Natural killer cell (primary cell): Measurements from ENCODE around the gene SLCO4C1. TPM values are rescaled to one million over a fixed set of nuclear protein-coding genes. Genes with fewer than 3 reads are reported as not detected.

ENCODE experiments used
- ATAC-seq, 3 donors: fragments of 150-1000 bp in 2 of 3; fragments of 200-7000 bp in 1 of 3; cut with Tn5 transposase; 1 replicate in 1 of 3; 2 replicates in 2 of 3; pipeline ENCODE4 v1.10.0; 2021; ENCODE audit warnings: mild to moderate bottlenecking in 2 of 3, moderate library complexity in 2 of 3
- DNase-seq, 2 donors: peaks; one replicate each; pipeline versions ENCODE4 v3.0.0 to v3.0.0-alpha.2; 2013 to 2021; ENCODE audit warnings: mixed read lengths in 1 of 2
- H3K27ac ChIP-seq: one replicate; pipeline ENCODE4 v1.5.1; 2013; ENCODE audit warnings: mild to moderate bottlenecking, low read length
- H3K27me3 ChIP-seq: one replicate; pipeline ENCODE4 v1.6.1; 2013; ENCODE audit warnings: low read length; ENCODE audit not compliant: control insufficient read depth, insufficient read depth
- H3K36me3 ChIP-seq: one replicate; pipeline ENCODE4 v1.6.1; 2013; ENCODE audit warnings: low read length; ENCODE audit not compliant: control insufficient read depth, insufficient read depth
- H3K4me1 ChIP-seq: one replicate; pipeline ENCODE4 v1.6.1; 2013; ENCODE audit warnings: low read length; ENCODE audit not compliant: control insufficient read depth, insufficient read depth
- H3K4me3 ChIP-seq: one replicate; pipeline ENCODE4 v1.5.1; 2013; ENCODE audit warnings: low read length
- H3K9me3 ChIP-seq: one replicate; pipeline ENCODE4 v1.6.1; 2013; ENCODE audit warnings: low read length; ENCODE audit not compliant: control insufficient read depth, insufficient read depth
- H3K27ac Mint-ChIP-seq, 2 donors: one replicate each; pipeline ENCODE4 v1.8.0; 2022; ENCODE audit warnings: mild to moderate bottlenecking in 2 of 2, mixed read lengths in 2 of 2, moderate library complexity in 1 of 2
- H3K27me3 Mint-ChIP-seq, 2 donors: one replicate each; pipeline ENCODE4 v1.8.0; 2022; ENCODE audit warnings: low read depth in 2 of 2, mixed read lengths in 2 of 2
- H3K36me3 Mint-ChIP-seq: one replicate; pipeline ENCODE4 v1.8.0; 2022; ENCODE audit warnings: mixed read lengths
- H3K4me1 Mint-ChIP-seq, 2 donors: one replicate each; pipeline ENCODE4 v1.8.0; 2022; ENCODE audit warnings: mixed read lengths in 2 of 2
- H3K4me3 Mint-ChIP-seq: one replicate; pipeline ENCODE4 v1.8.0; 2022; ENCODE audit warnings: mild to moderate bottlenecking, moderate library complexity, mixed read lengths
- H3K9me3 Mint-ChIP-seq, 2 donors: one replicate each; pipeline ENCODE4 v1.8.0; 2022; ENCODE audit warnings: mixed read lengths in 2 of 2
- CTCF ChIP-seq: fragments of 200-600 bp; IDR thresholded peaks from one replicate; pipeline ENCODE4 v1.8.0; 2022; ENCODE audit warnings: antibody characterized with exemption
- WGBS: methylation state at CpG from one replicate; pipeline ENCODE4 v1.1.7; 2013; ENCODE audit warnings: missing lambda C conversion rate; ENCODE audit not compliant: insufficient coverage; 5-methylcytosine and 5-hydroxymethylcytosine counted together
- intact Hi-C: fragments of 100-400 bp; cut with micrococcal nuclease; formaldehyde crosslinking; loops from one replicate; pipeline ENCODE4 v1.14.2; 2022
- total RNA-seq, 4 donors: library from RNA; stranded (reverse); fragments of 120-200 nt in 1 of 4; gene quantifications; one replicate each; pipeline versions ENCODE4 v1.2.3 to v1.2.4, GENCODE V29; 2013 to 2022

SLCO4C1 gene
- total RNA-seq, 3 donors from 2014 or later (not counting 1 experiment from before 2014, with no cell fraction given) = 30.9 to 44.7 (median 31.2) TPM

DNA sequence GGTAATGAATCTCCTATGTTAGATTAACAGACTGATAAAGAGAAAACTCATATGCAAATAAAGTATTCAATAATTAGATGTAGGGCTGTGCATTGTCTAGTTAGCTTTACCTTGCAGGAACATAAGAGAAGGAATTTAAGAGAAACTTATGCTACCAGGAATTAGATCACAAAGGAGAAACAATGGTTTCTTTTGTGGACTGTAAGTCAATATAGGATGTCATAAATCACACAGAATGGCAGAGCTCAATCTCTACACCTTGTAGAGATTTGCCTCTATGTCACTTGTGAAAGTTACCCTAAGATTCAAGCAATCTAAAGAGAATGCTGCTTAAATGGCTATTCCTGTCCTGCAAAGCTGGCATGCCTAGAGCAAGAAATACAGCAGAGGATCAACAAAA is 26.0 kb downstream of the SLCO4C1 start:
- H3K9me3 ChIP-seq = no peaks in the 10 kb centered on the region
- ATAC-seq = no peak
- intact Hi-C loops = no loop called here

DNA sequence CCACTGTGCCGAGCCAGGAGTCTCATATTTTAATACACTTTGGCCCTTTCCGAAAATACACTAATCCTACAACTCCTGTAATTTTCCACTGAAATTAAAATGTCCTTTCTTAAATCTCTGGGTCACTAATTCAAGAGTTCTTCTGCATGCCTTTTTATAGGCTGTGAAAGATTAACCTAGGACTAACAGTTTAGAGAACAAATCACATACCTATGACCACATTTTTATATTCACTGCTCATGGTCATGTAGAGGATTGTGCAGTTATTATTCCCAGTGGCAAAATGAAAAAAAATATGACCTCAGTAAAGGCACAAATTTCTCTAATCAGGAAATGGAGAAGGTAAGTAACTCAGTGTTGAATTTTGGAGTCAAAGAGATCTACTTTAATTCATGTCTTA is 33.4 kb downstream of the SLCO4C1 start:
- no peak overlapping the region for H3K4me3 Mint-ChIP-seq
- TF ChIP-seq CTCF = no peak
- no peaks in the 10 kb centered on the region for H3K4me1 ChIP-seq
- ATAC-seq (no peak), DNase-seq (no peak)
- WGBS = 91% methylated on average over 2 of the region's 2 CpGs
- H3K4me1 Mint-ChIP-seq = peaks cover 33 to 42% of the 10 kb centered on the region in 2 donors
- peaks cover 20% of the 10 kb centered on the region for H3K36me3 Mint-ChIP-seq
- H3K36me3 ChIP-seq = peaks cover 16% of the 10 kb centered on the region
- H3K27me3 Mint-ChIP-seq = no peaks in the 10 kb centered on the region
- peak overlapping the region; percentile 65 to 75 for H3K27ac Mint-ChIP-seq
- H3K27ac ChIP-seq = no peak overlapping the region
- H3K9me3 Mint-ChIP-seq = peaks cover 0 to 3% of the 10 kb centered on the region in 2 donors
- H3K4me3 ChIP-seq = no peak overlapping the region
- no peaks in the 10 kb centered on the region for H3K9me3 ChIP-seq
- intact Hi-C loops = no loop called here
- no peaks in the 10 kb centered on the region for H3K27me3 ChIP-seq

More for the DNA sequence above, 26.0 kb downstream of the SLCO4C1 start:
- H3K4me1 Mint-ChIP-seq = peaks cover 52 to 70% of the 10 kb centered on the region in 2 donors
- no peak for TF ChIP-seq CTCF
- peaks cover 14 to 15% of the 10 kb centered on the region in 2 donors for H3K9me3 Mint-ChIP-seq
- no peak for DNase-seq
- Histone ChIP-seq H3K4me3 (no peak overlapping the region), H3K4me1 (peaks cover 3% of the 10 kb centered on the region), H3K36me3 (peaks cover 15% of the 10 kb centered on the region), H3K27ac (no peak overlapping the region), H3K27me3 (no peaks in the 10 kb centered on the region)
- H3K27ac Mint-ChIP-seq = peak overlapping the region in 1 of 2 donors; percentile 61
- peaks cover 30% of the 10 kb centered on the region for H3K36me3 Mint-ChIP-seq
- no peak overlapping the region for H3K4me3 Mint-ChIP-seq
- no peaks in the 10 kb centered on the region for H3K27me3 Mint-ChIP-seq

DNA sequence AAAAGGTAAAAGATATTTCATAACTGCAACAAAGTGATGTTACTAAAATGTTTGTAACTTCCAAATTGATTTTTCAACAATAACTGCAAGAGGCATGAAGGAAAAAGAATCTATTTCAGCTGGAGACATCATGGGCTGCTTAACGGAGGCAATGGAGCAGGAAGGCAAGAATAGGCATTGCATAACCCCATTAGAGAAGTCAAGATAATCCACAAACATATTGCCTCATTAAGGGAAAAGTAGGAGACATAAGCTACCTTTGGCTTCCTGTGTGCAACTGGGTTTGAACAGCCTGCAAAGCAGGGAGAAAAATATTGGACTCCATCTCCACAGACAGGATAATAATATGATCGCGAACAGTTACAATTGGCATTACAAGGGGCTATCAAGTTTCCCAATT is 46.7 kb downstream of the SLCO4C1 start:
- H3K27ac Mint-ChIP-seq = peak overlapping the region in 1 of 2 donors; percentile 47
- Histone ChIP-seq H3K36me3 (peaks cover 43% of the 10 kb centered on the region), H3K27me3 (no peaks in the 10 kb centered on the region), H3K4me1 (no peaks in the 10 kb centered on the region), H3K27ac (no peak overlapping the region), H3K9me3 (no peaks in the 10 kb centered on the region), H3K4me3 (no peak overlapping the region)
- H3K9me3 Mint-ChIP-seq = no peaks in the 10 kb centered on the region
- H3K27me3 Mint-ChIP-seq = no peaks in the 10 kb centered on the region
- WGBS = 100% methylated on average over 3 of the region's 3 CpGs
- H3K4me1 Mint-ChIP-seq = peaks cover 30 to 47% of the 10 kb centered on the region in 2 donors
- ATAC-seq (no peak), DNase-seq (no peak)
- H3K36me3 Mint-ChIP-seq = peaks cover 34% of the 10 kb centered on the region
- TF ChIP-seq CTCF = no peak
- intact Hi-C loops = no loop called here
- no peak overlapping the region for H3K4me3 Mint-ChIP-seq

DNA sequence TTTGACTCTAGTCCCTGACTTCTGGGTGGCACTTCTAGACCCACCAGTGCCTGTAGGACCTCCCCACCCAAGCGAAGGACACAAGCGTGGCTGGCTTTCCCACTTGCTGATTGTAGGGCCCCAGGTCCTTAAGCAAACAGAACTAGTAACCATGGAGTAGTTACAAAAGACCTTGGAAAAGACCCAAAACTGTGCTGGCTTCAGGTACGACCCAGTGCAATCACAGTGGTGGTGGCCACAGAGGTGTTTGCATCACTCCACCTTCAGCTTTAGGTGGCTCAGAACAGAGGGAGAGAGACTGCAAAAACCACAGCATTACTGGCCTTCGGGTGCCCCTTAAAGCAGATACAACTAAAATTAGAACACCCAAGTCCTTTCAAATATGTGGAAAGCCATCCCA is 52.9 kb downstream of the SLCO4C1 start:
- Histone ChIP-seq H3K27ac (no peak overlapping the region), H3K27me3 (no peaks in the 10 kb centered on the region), H3K36me3 (peaks cover 49% of the 10 kb centered on the region), H3K9me3 (no peaks in the 10 kb centered on the region), H3K4me3 (no peak overlapping the region), H3K4me1 (no peaks in the 10 kb centered on the region)
- DNase-seq = no peak
- Mint-ChIP-seq H3K9me3 (no peaks in the 10 kb centered on the region), H3K27ac (peak overlapping the region; percentile 57 to 82), H3K36me3 (peaks cover 14% of the 10 kb centered on the region), H3K27me3 (no peaks in the 10 kb centered on the region), H3K4me3 (no peak overlapping the region), H3K4me1 (peaks cover 28 to 51% of the 10 kb centered on the region in 2 donors)
- 91% methylated on average over 4 of the region's 4 CpGs for WGBS
- TF ChIP-seq CTCF = no peak
- no peak for ATAC-seq
- intact Hi-C loops = no loop called here
